Measurements from ENCODE around the gene SLC8B1.

- no peak for TF ChIP-seq EZH2 (IDR thresholded peaks at IDR 0.05; ENCODE audit: low read length, missing control alignments)
- TF ChIP-seq, protein P1, sequence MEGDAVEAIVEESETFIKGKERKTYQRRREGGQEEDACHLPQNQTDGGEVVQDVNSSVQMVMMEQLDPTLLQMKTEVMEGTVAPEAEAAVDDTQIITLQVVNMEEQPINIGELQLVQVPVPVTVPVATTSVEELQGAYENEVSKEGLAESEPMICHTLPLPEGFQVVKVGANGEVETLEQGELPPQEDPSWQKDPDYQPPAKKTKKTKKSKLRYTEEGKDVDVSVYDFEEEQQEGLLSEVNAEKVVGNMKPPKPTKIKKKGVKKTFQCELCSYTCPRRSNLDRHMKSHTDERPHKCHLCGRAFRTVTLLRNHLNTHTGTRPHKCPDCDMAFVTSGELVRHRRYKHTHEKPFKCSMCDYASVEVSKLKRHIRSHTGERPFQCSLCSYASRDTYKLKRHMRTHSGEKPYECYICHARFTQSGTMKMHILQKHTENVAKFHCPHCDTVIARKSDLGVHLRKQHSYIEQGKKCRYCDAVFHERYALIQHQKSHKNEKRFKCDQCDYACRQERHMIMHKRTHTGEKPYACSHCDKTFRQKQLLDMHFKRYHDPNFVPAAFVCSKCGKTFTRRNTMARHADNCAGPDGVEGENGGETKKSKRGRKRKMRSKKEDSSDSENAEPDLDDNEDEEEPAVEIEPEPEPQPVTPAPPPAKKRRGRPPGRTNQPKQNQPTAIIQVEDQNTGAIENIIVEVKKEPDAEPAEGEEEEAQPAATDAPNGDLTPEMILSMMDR (conservative IDR thresholded peaks at IDR 0.05 in 1 of 2, IDR thresholded peaks at IDR 0.05 in 1 of 2; ENCODE audit: low read depth in 1 of 2, low read length in 2 of 2), result no peak
These were observed 34.6 kb upstream of the SLC8B1 start for GRCh38 chr12:113369391-113369985.

Measured in fibroblast of lung (primary cell).